RCC 7860 (cell line): Measurements from ENCODE around the gene B3GNT9.
A peak's percentile ranks its signal among the peaks of the same experiment; 100 is the strongest.

ENCODE experiments used
- DNase-seq: peaks from one replicate; pipeline ENCODE4 v3.0.0-alpha.2; 2015; ENCODE audit warnings: low spot score
- FAIRE-seq: peaks from 2 replicates; lab custom pipeline; 2012; peaks lifted over from hg19 to GRCh38; lab: Jason Lieb, UNC

B3GNT9 gene

DNA sequence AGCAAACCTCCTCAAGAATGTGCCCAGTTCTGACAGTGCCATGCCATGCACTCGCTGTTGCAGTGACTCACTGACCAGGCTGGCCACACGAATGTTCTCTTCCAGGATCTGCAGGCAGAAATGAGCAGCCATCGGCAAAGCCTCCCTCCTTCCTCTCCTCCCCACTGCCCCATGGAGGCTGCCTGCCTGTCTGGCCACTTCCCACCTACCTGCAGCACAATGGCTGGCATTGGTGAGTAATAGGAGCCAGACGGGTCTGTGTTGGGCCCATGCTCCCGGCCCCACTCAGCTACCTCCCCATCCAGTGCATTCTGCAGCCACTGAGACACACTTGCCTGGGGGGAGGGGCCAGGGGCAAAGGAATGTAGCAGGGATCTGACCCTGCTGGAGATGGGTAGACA lies 35.8 kb upstream of the B3GNT9 start:
- FAIRE-seq = peak; percentile 78
- peak; percentile 92 for DNase-seq

DNA sequence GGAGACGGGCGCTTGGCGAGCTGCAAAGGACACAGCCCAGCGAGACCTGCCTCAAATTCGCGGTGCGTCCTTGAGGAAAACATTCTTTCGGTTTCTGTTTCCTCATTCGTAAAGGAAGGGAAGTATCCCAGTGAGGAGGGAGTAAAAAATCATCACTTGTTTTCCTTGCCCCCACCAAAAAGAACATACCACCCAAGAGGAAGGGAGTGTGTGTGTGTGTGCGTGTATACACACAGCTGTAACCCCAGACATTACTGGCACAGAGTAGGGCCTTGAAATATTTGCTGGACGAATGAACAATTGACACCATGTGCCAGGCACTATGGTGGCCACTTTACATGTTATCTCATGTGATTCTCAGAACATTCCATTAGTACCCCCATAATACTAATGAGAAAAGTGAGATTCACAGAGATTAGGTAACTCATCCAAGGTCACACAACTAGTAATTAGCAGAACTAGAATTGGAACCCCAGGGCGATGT lies 34.9 kb upstream of the B3GNT9 start:
- no peak for FAIRE-seq

DNA sequence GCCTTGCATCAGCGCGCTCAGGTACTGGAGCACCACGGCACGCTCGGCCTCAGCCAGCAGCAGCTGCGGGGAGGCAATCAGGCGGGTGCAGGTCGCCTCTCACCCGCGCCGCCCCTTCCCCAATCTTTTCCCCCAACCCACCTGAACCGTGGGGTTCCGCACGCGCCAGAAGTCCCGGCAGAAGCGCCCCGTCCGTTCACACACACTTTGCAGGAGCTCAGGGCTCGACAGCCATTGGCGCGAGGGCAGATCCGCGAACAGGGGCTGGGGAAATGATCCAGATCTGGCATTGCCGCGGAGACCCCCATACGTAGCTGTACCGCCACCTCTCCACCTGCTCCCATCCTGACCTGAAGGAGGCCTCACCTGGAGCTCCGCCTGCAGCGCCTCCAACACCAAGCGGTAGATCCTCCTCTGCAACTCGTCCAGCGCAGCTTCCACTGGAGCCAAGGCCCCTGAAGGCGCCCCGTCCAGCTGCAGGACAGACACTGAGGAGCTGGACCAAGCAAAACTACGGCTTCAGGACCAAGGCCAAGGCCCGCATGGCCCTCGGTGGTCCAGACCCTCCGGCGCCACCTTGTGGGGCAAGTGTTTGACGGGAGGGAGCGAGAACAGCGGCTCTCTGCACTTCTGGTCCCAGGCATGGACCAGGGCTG lies 34.3 kb upstream of the B3GNT9 start:
- DNase-seq (peak; percentile 76), FAIRE-seq (no peak)

More for the DNA sequence above, 34.9 kb upstream of the B3GNT9 start:
- DNase-seq = no peak

DNA sequence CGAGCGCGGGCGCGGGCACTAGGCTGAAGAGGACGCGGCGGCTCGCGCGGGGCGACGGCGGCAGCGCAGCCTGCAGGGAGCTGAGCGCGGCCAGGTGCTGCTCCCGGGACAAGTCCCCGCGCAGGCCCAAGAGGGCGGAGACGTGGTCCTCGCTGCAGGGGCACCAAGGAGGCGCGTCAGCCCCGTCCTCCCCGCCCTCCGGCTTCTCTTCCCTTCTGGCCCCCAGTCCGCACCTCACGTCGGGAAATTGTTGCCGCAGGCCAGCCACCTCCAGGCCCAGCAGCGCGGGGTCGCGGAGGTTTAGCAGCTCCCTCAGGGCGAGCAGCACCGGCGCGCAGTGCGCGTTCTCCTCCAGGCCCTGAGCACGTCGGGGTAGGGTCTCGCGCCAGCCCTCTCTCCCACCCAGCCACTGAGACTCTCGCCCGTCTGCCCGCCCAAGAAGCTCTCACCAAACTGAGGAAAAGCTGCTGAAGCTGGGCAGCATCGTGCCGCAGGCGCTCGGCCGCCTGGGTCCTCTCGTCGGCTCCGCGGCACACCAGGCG lies 33.7 kb upstream of the B3GNT9 start:
- DNase-seq (no peak), FAIRE-seq (no peak)

DNA sequence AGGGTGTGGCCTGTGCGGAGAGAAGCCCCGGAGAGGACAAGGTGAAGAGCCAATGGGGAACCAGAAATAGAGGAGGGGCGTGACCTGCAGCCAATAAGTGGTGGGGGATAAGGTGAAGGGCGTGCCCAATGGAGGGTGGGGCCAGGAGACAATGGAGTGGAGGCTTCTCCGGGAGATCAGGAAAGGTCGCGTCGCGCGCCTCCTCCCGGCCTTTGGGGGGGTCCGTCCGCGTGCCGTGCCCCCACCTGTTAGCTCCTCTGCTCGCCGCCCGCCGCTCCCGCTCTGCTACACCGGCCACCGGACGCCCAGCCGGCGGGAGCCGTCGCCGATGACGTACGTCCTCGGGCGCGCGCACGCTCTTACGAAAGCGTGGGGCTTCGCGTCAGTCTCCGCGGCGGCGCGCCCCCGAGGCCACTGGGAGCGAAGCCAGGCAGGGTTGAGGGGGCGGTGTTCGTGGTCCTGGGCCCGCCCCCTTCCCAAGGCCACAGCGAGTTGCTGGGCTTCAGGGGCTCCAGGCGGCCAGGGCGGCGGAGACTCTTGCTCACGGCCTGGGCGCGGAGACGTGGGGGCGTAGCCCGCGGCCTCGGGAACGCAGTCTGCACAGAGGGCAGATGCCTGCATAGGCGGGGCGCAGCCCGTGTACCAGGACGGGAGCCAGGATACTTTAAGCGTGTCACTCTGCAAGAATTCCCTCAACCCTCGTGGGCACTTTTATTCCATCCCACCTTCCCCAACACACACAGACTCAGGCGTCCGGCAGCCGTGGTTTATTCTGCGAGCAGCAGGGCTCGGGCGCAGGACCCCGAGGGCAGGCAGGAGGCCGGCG lies 33.0 kb upstream of the B3GNT9 start, which contains the start of gene MATCAP1:
MATCAP1 (minus strand) TSS at position 337 of the 826 bp plus-strand sequence. CDS start 3,353 bp downstream, outside the sequence.
- peak; percentile 90 for FAIRE-seq

DNA sequence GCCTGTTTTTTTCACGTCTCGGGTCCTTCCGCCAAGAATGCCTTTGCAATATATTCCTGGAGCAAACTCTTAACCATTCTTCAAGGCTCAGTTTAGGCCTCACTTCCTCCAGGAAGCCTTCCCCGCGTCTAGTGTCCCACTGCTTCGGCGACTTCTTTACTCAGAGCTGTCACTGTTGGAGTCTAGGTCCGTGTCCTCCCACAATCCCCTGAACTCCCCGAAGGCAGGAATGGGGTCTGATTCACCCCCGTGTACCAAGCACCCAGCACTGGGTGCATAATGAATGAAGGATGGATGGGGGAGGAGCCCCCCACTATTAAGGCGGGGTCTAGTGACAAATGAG lies 32.5 kb upstream of the B3GNT9 start:
- no peak for DNase-seq
- no peak for FAIRE-seq

More for the DNA sequence above, 33.0 kb upstream of the B3GNT9 start, which contains the start of gene MATCAP1:
- DNase-seq = peak; percentile 93

DNA sequence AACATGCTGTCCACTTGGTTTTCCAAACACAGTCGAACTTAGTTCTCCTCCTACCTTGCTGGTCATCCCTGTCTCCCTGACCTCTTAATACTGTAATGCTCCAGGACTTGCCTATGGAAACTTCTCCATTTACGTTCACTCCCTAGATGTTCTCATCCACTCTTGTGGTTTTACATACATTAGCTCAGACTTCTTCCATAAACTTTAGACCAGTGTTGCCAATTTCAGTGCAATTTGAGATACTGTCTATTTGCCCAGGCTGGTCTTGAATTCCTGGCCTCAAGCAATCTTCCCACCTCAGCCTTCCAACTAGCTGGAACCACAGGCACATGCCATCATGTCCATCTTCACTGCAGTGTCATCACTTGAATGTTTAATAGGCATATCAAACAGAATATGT lies 31.5 kb upstream of the B3GNT9 start:
- FAIRE-seq = no peak
- no peak for DNase-seq

DNA sequence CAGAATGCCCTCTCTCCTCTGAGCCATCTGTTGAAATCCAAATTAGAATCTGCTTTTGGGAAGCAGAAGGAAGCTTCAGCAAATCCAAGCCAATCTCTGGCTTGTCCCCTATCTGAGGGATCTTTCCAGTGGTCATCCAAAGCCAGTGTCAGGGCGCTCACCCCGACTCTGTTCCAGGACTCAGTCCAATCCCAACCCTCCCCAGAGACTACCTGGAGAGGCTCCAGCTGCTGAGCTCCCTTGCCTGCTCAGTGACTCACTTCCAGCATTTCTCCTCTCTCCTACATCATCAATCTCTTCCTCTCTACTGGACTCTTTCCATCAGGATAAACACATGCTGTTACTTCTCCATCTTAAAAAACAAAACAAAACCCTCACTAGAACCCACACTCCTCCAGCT lies 30.5 kb upstream of the B3GNT9 start:
- no peak for DNase-seq
- no peak for FAIRE-seq

DNA sequence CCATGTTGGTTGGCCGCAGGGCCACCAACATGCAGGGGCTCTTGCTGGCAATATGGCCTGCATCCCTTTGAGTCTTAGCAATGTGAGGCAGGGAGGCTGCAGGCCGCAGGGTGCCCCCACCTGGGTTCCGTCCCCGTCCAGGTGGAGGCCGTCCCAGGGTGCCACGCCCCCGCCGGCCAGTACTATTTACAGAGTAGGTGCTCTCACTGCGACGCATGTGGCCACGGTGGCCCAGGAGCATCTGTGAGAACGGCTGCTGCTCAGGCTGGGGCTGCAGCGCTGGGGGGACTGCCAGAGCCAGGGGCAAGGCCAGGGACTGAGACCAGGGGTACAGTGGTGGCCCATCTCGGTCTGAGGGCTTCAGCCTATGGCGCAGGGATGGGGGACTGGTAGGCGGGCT lies 29.4 kb upstream of the B3GNT9 start:
- FAIRE-seq = no peak
- no peak for DNase-seq

DNA sequence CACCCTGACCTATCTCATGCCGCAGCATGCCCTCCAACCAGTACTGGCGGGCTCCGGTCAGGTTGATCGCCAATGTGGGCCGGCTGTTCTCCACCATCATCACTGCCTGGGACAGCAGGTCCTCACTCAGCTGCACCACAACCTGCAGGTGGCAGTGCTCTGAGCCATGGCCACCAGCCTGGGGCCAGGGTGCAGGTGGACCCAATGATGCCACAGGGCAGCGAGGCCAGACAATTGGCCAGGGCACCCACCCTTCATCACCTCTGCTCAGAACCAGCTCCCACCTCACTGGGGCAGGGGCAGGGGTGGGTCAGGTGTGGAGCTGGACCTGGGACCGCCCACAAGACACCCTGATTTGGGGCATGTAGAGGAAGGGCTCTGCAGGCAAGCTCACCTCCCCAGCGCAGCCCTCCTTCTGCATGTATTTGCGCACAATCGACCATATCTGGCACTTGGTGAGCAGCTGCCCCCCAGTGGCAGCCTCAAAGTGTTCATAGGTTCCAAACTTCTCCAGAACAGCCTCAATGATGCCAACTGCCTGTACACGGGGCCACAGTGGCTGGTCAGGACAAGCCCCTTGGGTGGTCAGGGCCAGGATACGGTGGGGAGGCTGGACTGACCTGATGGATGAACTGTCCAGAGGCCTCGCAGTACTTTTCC lies 28.8 kb upstream of the B3GNT9 start:
- FAIRE-seq (no peak), DNase-seq (no peak)

DNA sequence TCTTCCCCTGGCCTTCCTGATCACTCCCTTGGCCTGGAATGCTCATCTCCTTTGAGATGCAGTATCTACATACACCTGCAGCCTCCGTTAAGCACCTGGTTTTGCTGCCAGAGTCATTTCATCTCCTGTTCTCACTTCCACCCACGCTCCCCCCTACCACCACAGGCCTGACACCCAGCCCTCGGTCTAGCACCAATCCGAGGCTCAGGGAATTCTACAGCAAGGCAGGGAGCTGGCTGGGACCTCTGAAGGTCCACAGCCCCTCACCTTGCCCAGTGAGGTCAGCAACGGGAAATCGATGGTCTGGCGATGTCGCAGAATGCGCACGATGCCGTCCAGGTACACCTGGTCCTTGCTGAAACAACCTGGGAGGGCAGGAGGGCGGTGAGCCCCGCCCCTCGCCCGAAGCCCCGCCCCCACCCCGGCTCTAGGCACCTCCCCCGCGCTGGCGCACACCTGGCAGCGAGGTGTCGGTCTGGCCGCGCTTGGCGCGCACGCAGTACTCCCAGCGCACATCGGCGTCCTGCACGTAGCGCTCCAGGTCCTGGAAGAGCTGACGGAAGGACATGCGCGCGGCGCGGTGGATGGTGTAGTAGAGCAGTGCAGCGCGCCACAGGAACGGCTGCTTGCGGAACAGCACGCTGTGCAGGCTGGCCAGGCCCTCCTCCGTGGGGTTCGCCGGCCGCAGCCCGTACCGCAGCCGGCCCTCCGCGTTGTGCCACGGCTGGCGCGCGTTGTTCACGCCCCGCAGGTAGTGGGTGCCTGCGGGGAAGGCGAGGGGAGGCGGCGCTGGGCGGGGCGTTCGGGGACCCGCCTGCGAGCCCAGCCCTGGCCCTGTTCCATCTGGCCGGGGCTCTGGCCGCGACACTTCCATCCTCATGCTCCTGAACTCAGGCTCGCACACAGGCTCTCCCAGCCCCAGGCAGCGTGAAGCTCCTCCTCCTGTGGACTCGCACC lies 27.2 kb upstream of the B3GNT9 start:
- FAIRE-seq = no peak
- DNase-seq = no peak

DNA sequence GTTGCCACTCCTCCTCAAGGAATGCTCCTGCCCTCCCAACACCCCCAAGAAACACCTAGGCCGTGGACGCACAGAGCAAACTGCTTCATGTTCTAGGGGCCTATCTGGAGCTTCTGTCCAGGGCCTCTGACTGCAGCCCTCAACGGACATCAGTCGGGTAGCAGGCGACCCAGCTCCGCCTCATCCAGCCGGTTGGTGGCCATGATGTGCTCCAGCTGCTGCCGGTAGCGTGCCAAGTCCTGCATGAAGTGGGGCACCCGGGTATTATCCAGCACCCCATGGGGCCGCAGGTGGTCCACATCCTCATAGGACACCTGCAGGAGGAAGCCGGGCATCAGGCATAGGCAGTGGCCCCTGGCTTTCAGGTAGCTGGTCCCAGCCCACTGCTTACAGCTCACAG lies 25.9 kb upstream of the B3GNT9 start:
- DNase-seq (no peak), FAIRE-seq (no peak)

DNA sequence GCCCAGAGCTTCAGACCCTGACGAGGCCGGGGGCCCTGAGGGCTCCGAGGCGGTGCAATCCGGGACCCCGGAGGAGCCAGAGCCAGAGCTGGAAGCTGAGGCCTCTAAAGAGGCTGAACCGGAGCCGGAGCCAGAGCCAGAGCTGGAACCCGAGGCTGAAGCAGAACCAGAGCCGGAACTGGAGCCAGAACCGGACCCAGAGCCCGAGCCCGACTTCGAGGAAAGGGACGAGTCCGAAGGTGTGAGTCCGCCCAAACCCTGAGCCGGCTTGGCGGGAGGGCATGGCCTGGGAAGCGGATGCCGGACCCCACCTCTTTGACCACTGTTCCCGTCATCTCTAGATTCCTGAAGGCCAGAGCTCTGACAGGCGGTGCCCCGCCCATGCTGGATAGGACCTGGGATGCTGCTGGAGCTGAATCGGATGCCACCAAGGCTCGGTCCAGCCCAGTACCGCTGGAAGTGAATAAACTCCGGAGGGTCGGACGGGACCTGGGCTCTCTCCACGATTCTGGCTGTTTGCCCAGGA lies 24.0 kb upstream of the B3GNT9 start:
- DNase-seq (no peak), FAIRE-seq (no peak)

DNA sequence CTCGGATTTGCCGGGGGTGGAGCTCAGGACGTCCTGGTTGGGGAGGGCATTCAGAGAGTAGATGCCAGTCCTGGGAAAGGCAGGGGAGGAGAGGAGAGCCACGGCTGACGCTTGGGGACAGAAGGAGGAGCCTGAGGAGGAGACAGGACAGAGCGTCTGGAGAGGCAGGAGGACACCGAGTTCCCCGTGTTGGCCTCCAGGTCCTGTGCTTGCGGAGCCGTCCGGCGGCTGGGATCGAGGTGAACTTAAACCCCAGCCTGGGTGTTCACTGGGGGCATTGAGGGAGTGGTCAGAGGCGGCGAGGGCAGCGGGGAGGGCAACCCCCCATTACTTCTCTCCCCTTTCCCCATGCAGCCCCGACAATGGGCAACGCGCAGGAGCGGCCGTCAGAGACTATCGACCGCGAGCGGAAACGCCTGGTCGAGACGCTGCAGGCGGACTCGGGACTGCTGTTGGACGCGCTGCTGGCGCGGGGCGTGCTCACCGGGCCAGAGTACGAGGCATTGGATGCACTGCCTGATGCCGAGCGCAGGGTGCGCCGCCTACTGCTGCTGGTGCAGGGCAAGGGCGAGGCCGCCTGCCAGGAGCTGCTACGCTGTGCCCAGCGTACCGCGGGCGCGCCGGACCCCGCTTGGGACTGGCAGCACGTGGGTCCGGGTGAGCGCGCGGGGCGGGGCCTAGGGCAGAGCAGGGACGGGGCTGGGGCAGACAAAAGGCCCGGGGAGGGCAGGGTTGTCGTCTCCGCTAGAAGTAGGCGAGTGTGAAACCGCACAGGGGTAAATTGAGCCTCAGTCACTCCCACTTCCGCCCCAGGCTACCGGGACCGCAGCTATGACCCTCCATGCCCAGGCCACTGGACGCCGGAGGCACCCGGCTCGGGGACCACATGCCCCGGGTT lies 23.3 kb upstream of the B3GNT9 start:
- DNase-seq (peak; percentile 71), FAIRE-seq (no peak)

DNA sequence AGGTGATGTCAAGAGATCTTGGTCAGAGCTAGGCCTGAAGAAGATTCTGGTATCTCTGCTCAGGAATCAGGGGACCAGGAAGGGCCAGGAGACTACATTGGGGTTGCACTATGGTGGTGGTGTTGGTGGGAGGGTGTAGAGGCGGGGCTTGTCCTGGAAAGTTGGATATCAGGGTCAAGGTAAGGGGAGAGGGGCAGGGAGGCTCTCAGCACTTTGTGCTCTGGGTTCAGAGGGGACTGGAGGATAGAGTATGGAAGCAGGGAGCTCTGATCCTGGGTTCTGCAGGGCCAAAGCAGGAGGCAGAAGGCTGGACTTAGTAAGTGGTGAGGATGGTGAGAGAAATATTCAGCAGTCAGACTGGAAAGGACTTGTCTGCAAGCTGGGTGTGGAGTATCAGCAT lies 22.5 kb upstream of the B3GNT9 start:
- DNase-seq (no peak), FAIRE-seq (no peak)

DNA sequence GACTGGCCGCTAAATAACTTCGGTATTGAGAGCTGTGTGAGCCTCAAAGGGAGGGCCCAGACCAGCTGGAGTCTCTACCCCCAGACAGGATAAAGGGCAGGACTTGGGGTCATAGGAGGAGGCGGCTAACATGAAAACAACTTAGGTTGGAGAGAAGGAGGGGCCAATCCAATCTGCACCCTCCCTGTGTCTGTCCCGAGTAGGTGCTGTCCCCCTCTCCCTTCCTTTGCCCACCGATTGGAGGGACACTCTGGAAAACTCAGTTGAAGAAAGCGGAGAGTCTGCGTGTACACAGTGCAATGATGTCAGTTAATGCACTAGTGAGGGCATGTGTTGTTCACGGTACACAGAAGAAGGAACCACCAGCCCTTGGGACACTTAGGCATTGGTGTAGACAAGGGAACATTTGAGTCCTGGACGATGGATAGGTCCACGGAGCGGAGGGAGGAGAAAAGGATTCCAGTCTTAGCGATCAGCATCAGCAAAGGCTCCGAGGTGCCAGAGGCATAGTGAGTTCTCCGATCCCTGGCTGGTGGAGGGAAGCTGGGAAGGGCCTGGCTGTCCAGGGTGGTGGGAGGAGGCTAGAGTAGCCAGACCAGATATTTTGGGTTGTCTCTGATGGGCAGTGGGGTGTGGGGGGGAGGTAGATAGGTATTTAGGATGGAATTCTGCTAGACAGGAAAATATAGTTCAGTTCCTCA lies 20.3 kb upstream of the B3GNT9 start:
- FAIRE-seq (no peak), DNase-seq (peak; percentile 37)

DNA sequence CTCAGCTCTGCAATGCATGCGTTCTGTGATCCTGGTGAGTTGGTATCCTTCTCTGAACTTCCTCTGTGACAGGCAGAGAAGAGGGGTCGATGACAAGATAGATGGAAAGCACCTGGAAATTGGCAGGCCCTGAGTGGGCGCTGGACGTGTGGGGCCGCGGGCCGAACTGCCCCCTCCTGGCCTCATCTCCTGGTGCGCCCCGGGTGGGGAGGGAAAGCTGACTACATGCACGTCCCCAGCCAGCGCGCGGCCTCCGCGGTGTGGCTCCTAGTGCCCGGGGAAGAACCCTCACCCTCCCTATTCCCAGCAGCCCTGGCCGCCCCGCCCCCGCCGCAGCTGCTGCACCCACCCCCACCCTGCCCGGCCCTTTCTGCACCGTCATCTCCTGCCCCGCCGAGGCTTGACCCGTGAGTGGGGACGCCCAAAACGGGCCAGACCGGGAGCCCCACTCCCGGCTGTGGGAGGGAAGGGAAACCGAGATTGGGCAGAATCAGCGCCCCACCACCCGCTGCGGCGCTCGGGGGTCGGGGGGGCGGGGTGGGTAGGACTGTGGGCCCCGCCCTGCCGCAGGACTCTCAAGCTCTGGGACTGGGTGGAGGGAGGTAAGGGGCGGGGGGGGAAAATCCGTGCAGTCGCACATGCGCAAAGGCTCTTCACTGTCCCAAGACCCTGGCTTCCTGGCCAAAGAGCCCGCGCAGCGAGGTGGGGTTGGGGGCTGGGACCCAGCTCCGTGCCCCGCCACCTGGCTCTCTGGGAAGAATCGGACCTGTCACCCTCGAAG lies 19.6 kb upstream of the B3GNT9 start, which contains the start of gene NOL3:
NOL3 (plus strand) TSS at position 371 of the 781 bp plus-strand sequence.
- FAIRE-seq = no peak
- DNase-seq = peak; percentile 79
